Testis (tissue), 2 donors: ENCODE results near the gene ATXN7L1.

Experiments
- POLR2A ChIP-seq: fragments of 450-650 bp; IDR thresholded peaks from one replicate; pipeline ENCODE4 v1.6.1; 2017; ENCODE audit warnings: antibody characterized with exemption, mild to moderate bottlenecking, moderate library complexity
- TF ChIP-seq, protein P1 (sequence below), 3 experiments: fragments of 450-650 bp in 2 of 3; fragments of 200-600 bp in 1 of 3; sonication (generic) in 1 of 3; IDR thresholded peaks; one replicate each; pipeline ENCODE4 v1.5.1; 2016 to 2019; ENCODE audit warnings: antibody characterized with exemption in 3 of 3, mild to moderate bottlenecking in 2 of 3, moderate library complexity in 1 of 3

DNA sequence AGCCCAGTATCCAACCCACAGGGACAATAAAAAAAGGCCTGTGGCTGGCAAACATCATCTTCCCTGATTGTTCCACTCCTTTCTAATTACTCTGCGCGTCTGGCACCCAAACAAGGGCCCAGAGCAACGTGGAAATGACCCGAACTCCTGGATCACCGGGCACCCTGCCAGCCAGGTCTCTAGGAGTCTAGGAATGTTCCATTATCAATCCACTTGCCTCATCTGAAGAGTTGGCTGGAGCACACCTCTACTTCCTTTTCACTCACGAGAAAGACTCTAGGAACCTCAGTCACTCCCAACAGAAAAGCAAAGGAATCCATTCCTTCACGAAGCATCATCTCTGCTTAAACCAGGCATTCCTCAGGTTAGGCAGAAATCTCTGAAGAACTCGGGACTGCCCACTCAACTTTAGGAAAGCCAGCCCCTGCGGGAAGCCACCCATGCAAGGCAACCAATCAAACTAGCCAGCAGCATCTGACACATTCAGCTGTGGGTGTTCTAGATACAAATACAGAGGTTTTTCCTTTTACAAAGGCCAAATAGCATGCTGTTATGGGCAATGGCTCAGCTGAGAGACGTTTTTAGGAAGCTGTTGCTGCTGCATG lies 37.7 kb downstream of the ATXN7L1 start:
- TF ChIP-seq, protein P1, sequence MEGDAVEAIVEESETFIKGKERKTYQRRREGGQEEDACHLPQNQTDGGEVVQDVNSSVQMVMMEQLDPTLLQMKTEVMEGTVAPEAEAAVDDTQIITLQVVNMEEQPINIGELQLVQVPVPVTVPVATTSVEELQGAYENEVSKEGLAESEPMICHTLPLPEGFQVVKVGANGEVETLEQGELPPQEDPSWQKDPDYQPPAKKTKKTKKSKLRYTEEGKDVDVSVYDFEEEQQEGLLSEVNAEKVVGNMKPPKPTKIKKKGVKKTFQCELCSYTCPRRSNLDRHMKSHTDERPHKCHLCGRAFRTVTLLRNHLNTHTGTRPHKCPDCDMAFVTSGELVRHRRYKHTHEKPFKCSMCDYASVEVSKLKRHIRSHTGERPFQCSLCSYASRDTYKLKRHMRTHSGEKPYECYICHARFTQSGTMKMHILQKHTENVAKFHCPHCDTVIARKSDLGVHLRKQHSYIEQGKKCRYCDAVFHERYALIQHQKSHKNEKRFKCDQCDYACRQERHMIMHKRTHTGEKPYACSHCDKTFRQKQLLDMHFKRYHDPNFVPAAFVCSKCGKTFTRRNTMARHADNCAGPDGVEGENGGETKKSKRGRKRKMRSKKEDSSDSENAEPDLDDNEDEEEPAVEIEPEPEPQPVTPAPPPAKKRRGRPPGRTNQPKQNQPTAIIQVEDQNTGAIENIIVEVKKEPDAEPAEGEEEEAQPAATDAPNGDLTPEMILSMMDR (IDR thresholded peaks at IDR 0.05), result no peak
- no peak for TF ChIP-seq POLR2A
